Measurements from ENCODE around the gene MGAT4C.

DNA sequence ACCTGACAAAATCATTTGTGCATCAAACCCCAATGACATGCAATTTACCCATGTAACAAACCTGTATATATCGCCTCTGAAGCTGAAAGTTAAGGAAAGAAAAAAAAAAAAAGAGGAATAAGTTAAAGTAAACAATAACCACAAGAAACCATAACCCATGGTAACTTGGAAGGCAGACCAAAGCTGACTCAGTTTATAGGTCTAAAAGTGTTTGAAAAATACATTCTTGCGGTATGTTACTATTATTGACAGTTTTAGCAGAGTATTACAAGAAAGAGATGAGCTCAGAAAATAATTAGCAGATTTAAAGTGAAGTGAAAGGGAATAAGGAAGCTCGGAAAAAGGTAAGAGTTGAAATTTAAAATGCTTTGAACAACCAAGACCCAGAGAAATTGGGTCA lies 34.4 kb upstream of the MGAT4C start:
- TF ChIP-seq POLR2A (IDR thresholded peaks at IDR 0.05; ENCODE audit: low read depth, low read length) = no peak
- TF ChIP-seq POLR2AphosphoS5 (IDR thresholded peaks at IDR 0.05; ENCODE audit: low read depth, low read length) = no peak
- TF ChIP-seq TAF1 (IDR thresholded peaks at IDR 0.05; ENCODE audit: low read depth, low read length) = no peak
- TF ChIP-seq POU2F2 (IDR thresholded peaks at IDR 0.05; ENCODE audit: low read depth, low read length) = no peak
- no peak for TF ChIP-seq SPI1 (IDR thresholded peaks at IDR 0.05; ENCODE audit: low read depth, low read length)
